Esophagus squamous epithelium (tissue), 4 donors: ENCODE measurements around the gene PRDX3.

ENCODE experiments used
- POLR2A ChIP-seq, 4 donors: fragments of 450-650 bp; IDR thresholded peaks; one replicate each; pipeline ENCODE4 v1.6.1; 2017; ENCODE audit warnings: antibody characterized with exemption in 4 of 4, mild to moderate bottlenecking in 4 of 4, moderate library complexity in 3 of 4
- TF ChIP-seq, protein P1 (sequence below), 6 experiments: fragments of 450-650 bp in 4 of 6; fragments of 200-600 bp in 2 of 6; sonication (generic) in 2 of 6; IDR thresholded peaks; one replicate each; pipeline ENCODE4 v1.5.1; 2016 to 2019; ENCODE audit warnings: antibody characterized with exemption in 6 of 6, mild to moderate bottlenecking in 4 of 6, moderate library complexity in 4 of 6

DNA sequence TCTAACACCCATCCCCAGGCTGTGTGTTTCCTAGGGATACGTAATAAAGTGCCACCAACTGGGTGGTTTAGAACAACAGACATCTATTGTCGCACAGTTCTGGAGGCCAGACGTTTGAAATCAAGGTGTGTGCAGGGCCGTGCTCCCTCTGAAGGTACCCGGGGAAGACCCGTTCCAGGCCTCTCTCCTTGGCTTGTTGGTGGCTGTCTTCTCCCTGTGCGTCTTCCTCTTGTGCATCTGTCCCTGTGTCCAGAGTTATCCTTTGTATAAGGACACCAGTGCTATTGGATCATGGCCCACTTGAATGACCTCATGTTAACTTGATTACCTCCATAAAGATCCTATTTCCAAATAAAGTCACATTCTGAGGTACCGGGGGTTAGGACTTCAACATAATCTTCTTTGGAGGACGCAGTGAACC lies 44.4 kb upstream of the PRDX3 start:
- TF ChIP-seq, protein P1, sequence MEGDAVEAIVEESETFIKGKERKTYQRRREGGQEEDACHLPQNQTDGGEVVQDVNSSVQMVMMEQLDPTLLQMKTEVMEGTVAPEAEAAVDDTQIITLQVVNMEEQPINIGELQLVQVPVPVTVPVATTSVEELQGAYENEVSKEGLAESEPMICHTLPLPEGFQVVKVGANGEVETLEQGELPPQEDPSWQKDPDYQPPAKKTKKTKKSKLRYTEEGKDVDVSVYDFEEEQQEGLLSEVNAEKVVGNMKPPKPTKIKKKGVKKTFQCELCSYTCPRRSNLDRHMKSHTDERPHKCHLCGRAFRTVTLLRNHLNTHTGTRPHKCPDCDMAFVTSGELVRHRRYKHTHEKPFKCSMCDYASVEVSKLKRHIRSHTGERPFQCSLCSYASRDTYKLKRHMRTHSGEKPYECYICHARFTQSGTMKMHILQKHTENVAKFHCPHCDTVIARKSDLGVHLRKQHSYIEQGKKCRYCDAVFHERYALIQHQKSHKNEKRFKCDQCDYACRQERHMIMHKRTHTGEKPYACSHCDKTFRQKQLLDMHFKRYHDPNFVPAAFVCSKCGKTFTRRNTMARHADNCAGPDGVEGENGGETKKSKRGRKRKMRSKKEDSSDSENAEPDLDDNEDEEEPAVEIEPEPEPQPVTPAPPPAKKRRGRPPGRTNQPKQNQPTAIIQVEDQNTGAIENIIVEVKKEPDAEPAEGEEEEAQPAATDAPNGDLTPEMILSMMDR (IDR thresholded peaks at IDR 0.05): no peak
- TF ChIP-seq POLR2A (IDR thresholded peaks at IDR 0.05): no peak
